ENCODE measurements around the gene SORCS2.
A peak's percentile ranks its signal among the peaks of the same experiment; 100 is the strongest.

Gene SORCS2

DNA sequence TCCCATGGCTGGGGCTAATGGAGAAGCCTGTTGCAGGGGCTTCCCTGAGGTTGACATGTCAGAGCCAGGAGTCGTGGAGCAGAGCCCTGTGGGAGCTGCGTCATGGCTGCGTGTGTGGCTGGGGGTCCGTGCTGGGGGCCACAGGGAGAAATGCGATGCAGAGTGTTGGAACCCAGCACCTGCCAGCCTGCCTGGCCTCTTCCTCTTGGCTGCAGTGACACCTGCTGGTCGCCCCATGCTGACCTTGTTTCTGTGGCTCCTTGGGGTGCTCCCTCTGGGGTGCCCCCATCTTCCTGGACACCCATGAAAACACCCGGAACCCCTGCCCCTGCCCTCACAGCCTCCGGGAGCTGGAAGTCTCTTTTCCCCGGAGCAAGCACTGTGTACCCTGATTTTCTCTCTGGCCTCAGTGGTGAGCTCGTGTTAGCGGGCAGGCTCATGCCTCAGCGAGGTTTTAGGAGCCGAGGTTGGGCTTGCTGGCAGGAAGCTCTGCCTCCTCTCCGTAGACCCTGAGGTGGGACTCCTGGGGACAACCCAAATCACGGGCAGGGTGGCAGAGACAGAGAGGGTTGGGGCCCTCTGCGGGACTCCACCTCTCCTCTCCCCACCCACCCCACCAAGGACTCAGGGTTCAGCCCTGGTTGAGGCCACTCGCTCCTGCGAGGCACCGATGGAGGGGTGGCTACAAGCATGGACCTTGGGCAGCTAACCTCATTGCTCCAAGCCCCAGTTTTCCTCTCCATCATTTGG is 103.7 kb downstream of the SORCS2 start:
- TF ChIP-seq, protein P1, sequence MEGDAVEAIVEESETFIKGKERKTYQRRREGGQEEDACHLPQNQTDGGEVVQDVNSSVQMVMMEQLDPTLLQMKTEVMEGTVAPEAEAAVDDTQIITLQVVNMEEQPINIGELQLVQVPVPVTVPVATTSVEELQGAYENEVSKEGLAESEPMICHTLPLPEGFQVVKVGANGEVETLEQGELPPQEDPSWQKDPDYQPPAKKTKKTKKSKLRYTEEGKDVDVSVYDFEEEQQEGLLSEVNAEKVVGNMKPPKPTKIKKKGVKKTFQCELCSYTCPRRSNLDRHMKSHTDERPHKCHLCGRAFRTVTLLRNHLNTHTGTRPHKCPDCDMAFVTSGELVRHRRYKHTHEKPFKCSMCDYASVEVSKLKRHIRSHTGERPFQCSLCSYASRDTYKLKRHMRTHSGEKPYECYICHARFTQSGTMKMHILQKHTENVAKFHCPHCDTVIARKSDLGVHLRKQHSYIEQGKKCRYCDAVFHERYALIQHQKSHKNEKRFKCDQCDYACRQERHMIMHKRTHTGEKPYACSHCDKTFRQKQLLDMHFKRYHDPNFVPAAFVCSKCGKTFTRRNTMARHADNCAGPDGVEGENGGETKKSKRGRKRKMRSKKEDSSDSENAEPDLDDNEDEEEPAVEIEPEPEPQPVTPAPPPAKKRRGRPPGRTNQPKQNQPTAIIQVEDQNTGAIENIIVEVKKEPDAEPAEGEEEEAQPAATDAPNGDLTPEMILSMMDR (conservative IDR thresholded peaks at IDR 0.05) = peak; percentile 67
- no peak overlapping the region for H3K27ac ChIP-seq

DNA sequence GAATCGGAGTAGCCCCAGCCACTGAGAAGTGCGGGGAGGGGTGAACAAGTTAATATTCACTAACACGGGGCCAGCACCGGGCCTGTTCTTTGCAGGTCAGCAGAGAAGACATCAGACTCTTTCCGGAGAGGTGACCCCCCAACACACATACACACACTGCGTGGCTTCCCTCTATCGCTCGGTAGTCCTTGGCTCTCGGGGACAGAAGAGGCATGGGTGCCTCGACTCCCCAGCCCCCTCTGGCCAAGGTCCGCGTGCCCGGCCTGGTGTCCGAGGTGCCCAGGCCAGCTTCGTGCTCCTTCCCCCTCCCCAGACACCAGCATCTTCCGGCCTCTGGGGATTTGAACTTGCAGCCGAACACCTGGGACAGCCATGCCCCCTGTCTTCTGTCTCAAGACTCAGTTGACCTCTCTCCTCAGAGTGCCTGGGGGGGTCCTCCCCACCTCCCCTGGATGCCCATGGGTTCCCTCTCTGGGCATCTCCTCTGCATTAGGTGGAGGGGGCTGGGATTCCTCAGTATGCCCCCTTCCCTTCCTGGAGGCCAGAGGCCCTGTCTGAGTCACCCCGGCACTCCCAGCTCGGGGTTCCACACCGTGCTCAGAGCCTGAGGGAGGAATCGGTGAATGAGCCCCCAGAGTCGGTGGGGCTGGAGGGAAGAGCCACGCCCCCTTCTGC is 104.5 kb downstream of the SORCS2 start:
- TF ChIP-seq, protein P1 (conservative IDR thresholded peaks at IDR 0.05) = no peak
- no peak overlapping the region for H3K27ac ChIP-seq

GRCh38 chr4:7297374-7297773 is 105.0 kb downstream of the SORCS2 start:
- TF ChIP-seq, protein P1 (conservative IDR thresholded peaks at IDR 0.05) = no peak
- H3K27ac ChIP-seq = no peak overlapping the region

- H3K27ac ChIP-seq = no peak overlapping the region
- TF ChIP-seq, protein P1 (conservative IDR thresholded peaks at IDR 0.05) = no peak
These were observed 105.5 kb downstream of the SORCS2 start for GRCh38 chr4:7297881-7298280.

DNA sequence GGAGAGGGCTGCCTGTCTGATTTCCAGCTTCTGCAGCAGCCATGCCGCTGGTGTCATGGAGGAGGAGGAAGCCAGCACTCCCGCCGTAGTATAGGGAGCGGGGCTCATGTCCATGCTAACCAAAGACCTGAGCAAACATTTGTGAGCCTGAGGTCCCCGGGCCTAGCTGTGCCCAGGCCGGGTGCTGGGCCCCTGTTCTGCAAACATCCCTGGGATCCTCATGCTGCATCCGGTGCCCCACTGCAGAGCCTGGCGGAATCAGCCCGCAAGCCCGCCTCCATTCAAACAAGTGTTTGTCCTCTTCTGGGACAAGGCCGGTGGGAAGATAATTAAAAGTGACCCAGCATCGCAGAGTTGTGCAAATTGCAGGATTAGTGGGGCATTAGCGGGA is 106.3 kb downstream of the SORCS2 start:
- no peak overlapping the region for H3K27ac ChIP-seq
- TF ChIP-seq, protein P1 (conservative IDR thresholded peaks at IDR 0.05) = no peak

- TF ChIP-seq, protein P1 (conservative IDR thresholded peaks at IDR 0.05) = no peak
- H3K27ac ChIP-seq = no peak overlapping the region
These were observed 106.9 kb downstream of the SORCS2 start for GRCh38 chr4:7299010-7299907.
